Testis (tissue), 2 donors: ENCODE results near the gene C6orf120.

Experiments
- POLR2A ChIP-seq: fragments of 450-650 bp; IDR thresholded peaks from one replicate; pipeline ENCODE4 v1.6.1; 2017; ENCODE audit warnings: antibody characterized with exemption, mild to moderate bottlenecking, moderate library complexity
- TF ChIP-seq, protein P1 (sequence below), 3 experiments: fragments of 450-650 bp in 2 of 3; fragments of 200-600 bp in 1 of 3; sonication (generic) in 1 of 3; IDR thresholded peaks; one replicate each; pipeline ENCODE4 v1.5.1; 2016 to 2019; ENCODE audit warnings: antibody characterized with exemption in 3 of 3, mild to moderate bottlenecking in 2 of 3, moderate library complexity in 1 of 3

- TF ChIP-seq, protein P1, sequence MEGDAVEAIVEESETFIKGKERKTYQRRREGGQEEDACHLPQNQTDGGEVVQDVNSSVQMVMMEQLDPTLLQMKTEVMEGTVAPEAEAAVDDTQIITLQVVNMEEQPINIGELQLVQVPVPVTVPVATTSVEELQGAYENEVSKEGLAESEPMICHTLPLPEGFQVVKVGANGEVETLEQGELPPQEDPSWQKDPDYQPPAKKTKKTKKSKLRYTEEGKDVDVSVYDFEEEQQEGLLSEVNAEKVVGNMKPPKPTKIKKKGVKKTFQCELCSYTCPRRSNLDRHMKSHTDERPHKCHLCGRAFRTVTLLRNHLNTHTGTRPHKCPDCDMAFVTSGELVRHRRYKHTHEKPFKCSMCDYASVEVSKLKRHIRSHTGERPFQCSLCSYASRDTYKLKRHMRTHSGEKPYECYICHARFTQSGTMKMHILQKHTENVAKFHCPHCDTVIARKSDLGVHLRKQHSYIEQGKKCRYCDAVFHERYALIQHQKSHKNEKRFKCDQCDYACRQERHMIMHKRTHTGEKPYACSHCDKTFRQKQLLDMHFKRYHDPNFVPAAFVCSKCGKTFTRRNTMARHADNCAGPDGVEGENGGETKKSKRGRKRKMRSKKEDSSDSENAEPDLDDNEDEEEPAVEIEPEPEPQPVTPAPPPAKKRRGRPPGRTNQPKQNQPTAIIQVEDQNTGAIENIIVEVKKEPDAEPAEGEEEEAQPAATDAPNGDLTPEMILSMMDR (IDR thresholded peaks at IDR 0.05) = no peak
- no peak for TF ChIP-seq POLR2A
Observed at GRCh38 chr6:169725125-169726048, 23.5 kb downstream of the C6orf120 start.
